HCT116 (cell line): ENCODE measurements around the gene ADGRE1. TPM values are rescaled to one million over a fixed set of nuclear protein-coding genes. Genes with fewer than 3 reads are reported as not detected.

Experiments
- ATAC-seq: fragments of 200-7000 bp; cut with Tn5 transposase; 2 replicates; pipeline ENCODE4 v1.9.1; 2020; ENCODE audit warnings: mild to moderate bottlenecking, moderate library complexity
- BruUV-seq: library from RNA; stranded (reverse); fragments of 400-500 nt; replicated peaks from 2 replicates; lab custom pipeline; 2021; lab: Mats Ljungman, UMichigan
- CTCF ChIA-PET: fragments of 300-600 bp; sonication (Branson Sonifier 250); formaldehyde crosslinking; loops from one replicate; lab custom pipeline; 2021; ENCODE audit warnings: antibody characterized with exemption; lab: Charles Lee
- POLR2A ChIA-PET: fragments of 300-600, 350-600 bp; sonication (Branson Sonifier 250); formaldehyde crosslinking; loops from one replicate; lab custom pipeline; 2021; ENCODE audit warnings: antibody characterized with exemption; lab: Charles Lee
- RAD21 ChIA-PET, 2 experiments: fragments of 300-600 bp; sonication (Branson Sonifier 250); formaldehyde crosslinking; loops; one replicate each; lab custom pipeline; 2023; ENCODE audit warnings: low total read pairs in 2 of 2; ENCODE audit not compliant: uncharacterized antibody in 2 of 2, unreplicated experiment in 2 of 2, low non-redundant PET in 1 of 2; lab: Charles Lee
- DNase-seq: peaks from one replicate; pipeline ENCODE4 v3.0.0-alpha.2; 2010; ENCODE audit warnings: low read depth, low spot score
- H2AFZ ChIP-seq: fragments of 200-600 bp; shearing (Covaris generic), sonication (generic); 2 replicates; pipeline ENCODE4 v1.6.1; 2017; ENCODE audit warnings: low read depth, mixed run types, mixed read lengths, antibody characterized with exemption, low read length; ENCODE audit not compliant: poor library complexity, severe bottlenecking
- H3K27ac ChIP-seq: 2 replicates; pipeline ENCODE4 v1.5.1; 2012; ENCODE audit warnings: low read depth, low read length
- H3K27me3 ChIP-seq: fragments of 200-600 bp; sonication (generic); 2 replicates; pipeline ENCODE4 v1.6.1; 2016; ENCODE audit warnings: mixed run types, low read length, mixed read lengths; ENCODE audit not compliant: insufficient read depth
- H3K36me3 ChIP-seq, 2 experiments: fragments of 200-500 bp in 1 of 2; fragments of 200-600 bp in 1 of 2; sonication (Bioruptor generic) in 1 of 2; sonication (generic) in 1 of 2; 2 replicates each; pipeline versions ENCODE4 v1.5.1 to v1.6.1; 2014 to 2016; ENCODE audit warnings: low read length in 2 of 2, inconsistent platforms in 1 of 2, mixed read lengths in 1 of 2, mixed run types in 1 of 2; ENCODE audit not compliant: insufficient read depth in 2 of 2, control insufficient read depth in 1 of 2
- H3K4me1 ChIP-seq, 2 experiments: fragments of 200-600 bp in 1 of 2; sonication (generic) in 1 of 2; 2 replicates each; pipeline versions ENCODE4 v1.5.1 to v1.6.1; 2012 to 2017; ENCODE audit warnings: low read length in 2 of 2, inconsistent platforms in 1 of 2, mild to moderate bottlenecking in 1 of 2, mixed read lengths in 1 of 2, mixed run types in 1 of 2, moderate library complexity in 1 of 2; ENCODE audit not compliant: insufficient read depth in 2 of 2, control insufficient read depth in 1 of 2
- H3K4me2 ChIP-seq: fragments of 200-600 bp; sonication (generic); 2 replicates; pipeline ENCODE4 v1.6.1; 2017; ENCODE audit warnings: mixed run types, low read length, mixed read lengths
- H3K4me3 ChIP-seq, 2 experiments: fragments of 200-600 bp in 1 of 2; sonication (generic) in 1 of 2; replicated peaks in 1 of 2; 2 replicates each; pipeline ENCODE4 v1.5.1; 2011 to 2016; ENCODE audit warnings: low read length in 2 of 2, control low read depth in 1 of 2, low read depth in 1 of 2, mild to moderate bottlenecking in 1 of 2, mixed read lengths in 1 of 2, mixed run types in 1 of 2
- H3K79me2 ChIP-seq: fragments of 200-600 bp; sonication (generic); 2 replicates; pipeline ENCODE4 v1.6.1; 2017; ENCODE audit warnings: mild to moderate bottlenecking, mixed run types, low read length, moderate library complexity, mixed read lengths; ENCODE audit not compliant: insufficient read depth
- H3K9ac ChIP-seq: fragments of 200-600 bp; sonication (generic); 2 replicates; pipeline ENCODE4 v1.6.1; 2016; ENCODE audit warnings: low read length, mixed read lengths
- H3K9me2 ChIP-seq: fragments of 200-600 bp; sonication (generic), shearing (Covaris generic); 2 replicates; pipeline ENCODE4 v1.6.1; 2017; ENCODE audit warnings: mixed run types, mild to moderate bottlenecking, moderate library complexity; ENCODE audit not compliant: insufficient read depth
- H3K9me3 ChIP-seq, 2 experiments: fragments of 200-500 bp in 1 of 2; fragments of 200-600 bp in 1 of 2; sonication (Bioruptor generic) in 1 of 2; sonication (generic) in 1 of 2; 2 replicates each; pipeline ENCODE4 v1.6.1; 2014 to 2017; ENCODE audit warnings: low read length in 2 of 2, mixed read lengths in 2 of 2, inconsistent platforms in 1 of 2, low read depth in 1 of 2, mild to moderate bottlenecking in 1 of 2, mixed run types in 1 of 2, moderate library complexity in 1 of 2; ENCODE audit not compliant: control insufficient read depth in 1 of 2, insufficient read depth in 1 of 2
- H4K20me1 ChIP-seq: fragments of 200-600 bp; sonication (generic), shearing (Covaris generic); 2 replicates; pipeline ENCODE4 v1.6.1; 2017; ENCODE audit warnings: mixed run types, mild to moderate bottlenecking, moderate library complexity; ENCODE audit not compliant: insufficient read depth
- CBX3 ChIP-seq: IDR thresholded peaks from 2 replicates; pipeline ENCODE4 v1.6.1; 2012; ENCODE audit warnings: low read depth
- CEBPB ChIP-seq: IDR thresholded peaks from 2 replicates; pipeline ENCODE4 v1.6.1; 2012; ENCODE audit warnings: low read depth
- CTCF ChIP-seq, 3 experiments: fragments of 200-600 bp in 1 of 3; sonication (generic) in 1 of 3; IDR thresholded peaks in 2 of 3; conservative IDR thresholded peaks in 1 of 3; 2 replicates each; pipeline ENCODE4 v1.5.1; 2012 to 2017; ENCODE audit warnings: low read depth in 2 of 3, low read length in 2 of 3, antibody characterized with exemption in 1 of 3, borderline replicate concordance in 1 of 3, control low read depth in 1 of 3, mild to moderate bottlenecking in 1 of 3, mixed read lengths in 1 of 3, mixed run types in 1 of 3, moderate library complexity in 1 of 3; ENCODE audit not compliant: insufficient read depth in 1 of 3
- EGR1 ChIP-seq: IDR thresholded peaks from 2 replicates; pipeline ENCODE4 v1.6.1; 2012; ENCODE audit warnings: low read depth
- ELF1 ChIP-seq: IDR thresholded peaks from 2 replicates; pipeline ENCODE4 v1.6.1; 2012; ENCODE audit warnings: low read depth, borderline replicate concordance
- EZH2 ChIP-seq: fragments of 200-600 bp; sonication (generic); IDR thresholded peaks from 2 replicates; pipeline ENCODE4 v1.6.1; 2017; ENCODE audit warnings: antibody characterized with exemption, mixed run types
- EZH2phosphoT487 ChIP-seq: fragments of 200-600 bp; IDR thresholded peaks from 2 replicates; pipeline ENCODE4 v1.6.1; 2018; ENCODE audit warnings: antibody characterized with exemption, borderline replicate concordance
- FOSL1 ChIP-seq: IDR thresholded peaks from 2 replicates; pipeline ENCODE4 v1.6.1; 2012; ENCODE audit warnings: low read depth
- JUND ChIP-seq: IDR thresholded peaks from 2 replicates; pipeline ENCODE4 v1.6.1; 2012
- POLR2A ChIP-seq: IDR thresholded peaks from 2 replicates; pipeline ENCODE4 v1.7.0; 2011; ENCODE audit warnings: borderline replicate concordance; ENCODE audit not compliant: insufficient read depth, insufficient read length; ENCODE audit errors: extremely low read depth
- POLR2AphosphoS5 ChIP-seq: IDR thresholded peaks from 2 replicates; pipeline ENCODE4 v1.6.1; 2011; ENCODE audit warnings: mild to moderate bottlenecking, low read depth, low read length, moderate library complexity
- RAD21 ChIP-seq: IDR thresholded peaks from 2 replicates; pipeline ENCODE4 v1.6.1; 2012; ENCODE audit warnings: low read depth, mild to moderate bottlenecking
- SP1 ChIP-seq: IDR thresholded peaks from 2 replicates; pipeline ENCODE4 v1.6.1; 2012; ENCODE audit warnings: low read depth
- SRF ChIP-seq: IDR thresholded peaks from 2 replicates; pipeline ENCODE4 v1.6.1; 2012; ENCODE audit warnings: low read depth
- TCF7L2 ChIP-seq: IDR thresholded peaks from 2 replicates; pipeline ENCODE4 v1.7.0; 2011; ENCODE audit warnings: borderline replicate concordance, inconsistent platforms; ENCODE audit not compliant: insufficient read depth, insufficient read length; ENCODE audit errors: extremely low read depth
- YY1 ChIP-seq: IDR thresholded peaks from 2 replicates; pipeline ENCODE4 v1.6.1; 2011; ENCODE audit warnings: low read length, low read depth, moderate library complexity, mild to moderate bottlenecking; ENCODE audit not compliant: insufficient replicate concordance; ENCODE audit errors: extremely low read depth
- ZNF274 ChIP-seq: fragments of 200-500 bp; sonication (Bioruptor generic); IDR thresholded peaks from 2 replicates; pipeline ENCODE4 v1.6.1; 2014; ENCODE audit warnings: mild to moderate bottlenecking, low read depth, low read length, inconsistent platforms
- intact Hi-C: fragments of 100-400 bp; cut with micrococcal nuclease; formaldehyde crosslinking; loops from 2 replicates; pipeline ENCODE4 v1.10.0; 2022
- total RNA-seq: library from RNA; stranded (reverse); gene quantifications from one replicate; pipeline ENCODE4 v1.2.1, GENCODE V29; 2021; ENCODE audit not compliant: unreplicated experiment
- TF ChIP-seq, protein P1 (sequence below): IDR thresholded peaks from 2 replicates; pipeline ENCODE4 v1.6.1; 2012; ENCODE audit warnings: low read depth
- TF ChIP-seq, protein P2 (sequence below): IDR thresholded peaks from 2 replicates; pipeline ENCODE4 v1.6.1; 2012
- TF ChIP-seq, protein P3 (sequence below): IDR thresholded peaks from 2 replicates; pipeline ENCODE4 v1.6.1; 2011; ENCODE audit warnings: mild to moderate bottlenecking, low read length, moderate library complexity; ENCODE audit not compliant: insufficient replicate concordance; ENCODE audit errors: extremely low read depth

ADGRE1 gene
- total RNA-seq, 1 experiment from 2014 or later, result not detected

DNA sequence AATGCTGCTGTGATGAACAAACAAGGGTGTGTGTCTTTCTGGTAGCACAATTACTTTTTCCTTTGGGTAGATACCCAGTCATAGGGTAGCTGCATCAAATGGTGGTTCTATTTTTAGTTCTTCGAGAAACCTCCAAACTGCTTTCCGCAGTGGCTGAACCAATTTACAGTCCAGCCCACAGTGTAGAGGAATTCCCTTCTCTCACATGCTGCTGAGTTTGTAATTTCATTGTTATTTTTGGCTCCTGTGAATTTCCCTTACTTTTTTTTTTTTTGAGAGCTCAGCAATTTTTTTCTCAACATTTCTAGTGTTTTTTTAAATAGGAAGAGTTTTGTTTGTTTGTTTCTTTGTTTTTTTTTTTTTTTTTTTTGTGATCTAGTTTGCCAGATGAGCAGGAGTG lies 37.5 kb upstream of the ADGRE1 start (continued):
- no peak for TF ChIP-seq CBX3
- no peak for TF ChIP-seq CEBPB

DNA sequence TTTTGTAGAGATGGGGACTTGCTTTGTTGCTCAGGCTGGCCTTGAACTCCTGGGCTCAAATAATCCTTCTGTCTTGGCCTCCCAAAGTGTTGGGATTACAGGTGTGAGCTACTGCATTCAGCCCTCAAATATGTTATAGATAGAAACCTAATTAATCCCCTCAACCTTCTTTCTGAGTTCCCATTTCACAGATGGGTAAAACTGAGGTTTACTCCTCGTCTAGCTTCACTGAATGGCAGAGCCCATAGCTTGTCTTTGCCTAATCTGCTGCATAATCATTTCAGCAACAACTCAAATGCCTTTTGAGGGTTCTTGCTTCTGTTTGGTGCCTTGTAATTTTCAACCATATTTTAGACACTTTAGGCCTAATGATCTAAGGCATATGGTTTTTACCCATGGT lies 36.0 kb upstream of the ADGRE1 start:
- BruUV-seq, result no TSS peak
- RAD21 ChIA-PET, result no interaction called here

More for the DNA sequence above, 36.0 kb upstream of the ADGRE1 start:
- POLR2A ChIA-PET, result interaction anchor here (1.4 kb wide), 1 partner anchor 12 kb away, joined by 4 read pairs; no protein-coding TSS in a partner anchor
- H4K20me1 ChIP-seq, result no peaks in the 10 kb centered on the region
- H3K9me2 ChIP-seq, result no peaks in the 10 kb centered on the region
- TF ChIP-seq POLR2A (no peak), TCF7L2 (no peak), POLR2AphosphoS5 (no peak), SRF (no peak), EGR1 (no peak), EZH2 (no peak), SP1 (no peak), YY1 (no peak), CBX3 (no peak), ZNF274 (no peak), FOSL1 (no peak), EZH2phosphoT487 (no peak), ELF1 (no peak), JUND (no peak), RAD21 (no peak), CTCF (IDR thresholded peaks at IDR 0.05 in 2 of 3, conservative IDR thresholded peaks at IDR 0.05 in 1 of 3; ENCODE audit: borderline replicate concordance in 1 of 3, insufficient read depth in 1 of 3, low read depth in 2 of 3, low read length in 2 of 3) (no peak)
- TF ChIP-seq, protein P1, sequence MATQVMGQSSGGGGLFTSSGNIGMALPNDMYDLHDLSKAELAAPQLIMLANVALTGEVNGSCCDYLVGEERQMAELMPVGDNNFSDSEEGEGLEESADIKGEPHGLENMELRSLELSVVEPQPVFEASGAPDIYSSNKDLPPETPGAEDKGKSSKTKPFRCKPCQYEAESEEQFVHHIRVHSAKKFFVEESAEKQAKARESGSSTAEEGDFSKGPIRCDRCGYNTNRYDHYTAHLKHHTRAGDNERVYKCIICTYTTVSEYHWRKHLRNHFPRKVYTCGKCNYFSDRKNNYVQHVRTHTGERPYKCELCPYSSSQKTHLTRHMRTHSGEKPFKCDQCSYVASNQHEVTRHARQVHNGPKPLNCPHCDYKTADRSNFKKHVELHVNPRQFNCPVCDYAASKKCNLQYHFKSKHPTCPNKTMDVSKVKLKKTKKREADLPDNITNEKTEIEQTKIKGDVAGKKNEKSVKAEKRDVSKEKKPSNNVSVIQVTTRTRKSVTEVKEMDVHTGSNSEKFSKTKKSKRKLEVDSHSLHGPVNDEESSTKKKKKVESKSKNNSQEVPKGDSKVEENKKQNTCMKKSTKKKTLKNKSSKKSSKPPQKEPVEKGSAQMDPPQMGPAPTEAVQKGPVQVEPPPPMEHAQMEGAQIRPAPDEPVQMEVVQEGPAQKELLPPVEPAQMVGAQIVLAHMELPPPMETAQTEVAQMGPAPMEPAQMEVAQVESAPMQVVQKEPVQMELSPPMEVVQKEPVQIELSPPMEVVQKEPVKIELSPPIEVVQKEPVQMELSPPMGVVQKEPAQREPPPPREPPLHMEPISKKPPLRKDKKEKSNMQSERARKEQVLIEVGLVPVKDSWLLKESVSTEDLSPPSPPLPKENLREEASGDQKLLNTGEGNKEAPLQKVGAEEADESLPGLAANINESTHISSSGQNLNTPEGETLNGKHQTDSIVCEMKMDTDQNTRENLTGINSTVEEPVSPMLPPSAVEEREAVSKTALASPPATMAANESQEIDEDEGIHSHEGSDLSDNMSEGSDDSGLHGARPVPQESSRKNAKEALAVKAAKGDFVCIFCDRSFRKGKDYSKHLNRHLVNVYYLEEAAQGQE, result no peak
- TF ChIP-seq, protein P2, sequence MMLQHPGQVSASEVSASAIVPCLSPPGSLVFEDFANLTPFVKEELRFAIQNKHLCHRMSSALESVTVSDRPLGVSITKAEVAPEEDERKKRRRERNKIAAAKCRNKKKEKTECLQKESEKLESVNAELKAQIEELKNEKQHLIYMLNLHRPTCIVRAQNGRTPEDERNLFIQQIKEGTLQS, result no peak
- TF ChIP-seq, protein P3, sequence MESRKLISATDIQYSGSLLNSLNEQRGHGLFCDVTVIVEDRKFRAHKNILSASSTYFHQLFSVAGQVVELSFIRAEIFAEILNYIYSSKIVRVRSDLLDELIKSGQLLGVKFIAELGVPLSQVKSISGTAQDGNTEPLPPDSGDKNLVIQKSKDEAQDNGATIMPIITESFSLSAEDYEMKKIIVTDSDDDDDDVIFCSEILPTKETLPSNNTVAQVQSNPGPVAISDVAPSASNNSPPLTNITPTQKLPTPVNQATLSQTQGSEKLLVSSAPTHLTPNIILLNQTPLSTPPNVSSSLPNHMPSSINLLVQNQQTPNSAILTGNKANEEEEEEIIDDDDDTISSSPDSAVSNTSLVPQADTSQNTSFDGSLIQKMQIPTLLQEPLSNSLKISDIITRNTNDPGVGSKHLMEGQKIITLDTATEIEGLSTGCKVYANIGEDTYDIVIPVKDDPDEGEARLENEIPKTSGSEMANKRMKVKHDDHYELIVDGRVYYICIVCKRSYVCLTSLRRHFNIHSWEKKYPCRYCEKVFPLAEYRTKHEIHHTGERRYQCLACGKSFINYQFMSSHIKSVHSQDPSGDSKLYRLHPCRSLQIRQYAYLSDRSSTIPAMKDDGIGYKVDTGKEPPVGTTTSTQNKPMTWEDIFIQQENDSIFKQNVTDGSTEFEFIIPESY, result no peak
- no peak overlapping the region for H3K4me2 ChIP-seq
- no peaks in the 10 kb centered on the region for H3K79me2 ChIP-seq
- H3K27me3 ChIP-seq, result no peaks in the 10 kb centered on the region
- CTCF ChIA-PET, result no interaction called here
- H2AFZ ChIP-seq, result no peak overlapping the region
- DNase-seq (no peak), ATAC-seq (no peak)
- intact Hi-C loops, result no loop called here
- no peak overlapping the region for H3K9ac ChIP-seq
- no peaks in the 10 kb centered on the region for H3K9me3 ChIP-seq
- H3K4me3 ChIP-seq, result no peak overlapping the region
- H3K27ac ChIP-seq, result no peak overlapping the region
- H3K36me3 ChIP-seq, result 0 out of 4 replicates have a peak, but pooled peaks cover 0 to 6% of the 10 kb centered on the region in 2 experiments
- no peaks in the 10 kb centered on the region for H3K4me1 ChIP-seq
